ENCODE results near the gene SSUH2. TPM values are rescaled to one million over a fixed set of nuclear protein-coding genes. Genes with fewer than 3 reads are reported as not detected.
"Not testable (repeated sequence)": the region's sequence is repeated elsewhere in the genome, so short reads cannot be mapped to it uniquely, and the experiment has no call there.

The SSUH2 gene
- total and polyA plus RNA-seq, 4 donors, result 0.17 to 2.1 (median 0.24) TPM

GRCh38 chr3:8681349-8681748, 36.8 kb upstream of the SSUH2 start:
- Histone ChIP-seq H3K27ac (ENCODE audit: low read depth in 1 of 2, low read length in 2 of 2) (no peak overlapping the region), H3K27me3 (ENCODE audit: control insufficient read depth in 4 of 4, insufficient read depth in 4 of 4, low read length in 3 of 4) (no peaks in the 10 kb centered on the region), H3K36me3 (ENCODE audit: control insufficient read depth in 4 of 4, insufficient read depth in 3 of 4, low read depth in 1 of 4, low read length in 3 of 4) (no peaks in the 10 kb centered on the region), H3K9me3 (ENCODE audit: control insufficient read depth in 4 of 4, low read length in 3 of 4) (no peaks in the 10 kb centered on the region), H3K9ac (ENCODE audit: low read depth in 1 of 2, low read length in 2 of 2) (no peak overlapping the region), H3K4me1 (ENCODE audit: control insufficient read depth in 4 of 4, insufficient read depth in 4 of 4, low read length in 3 of 4) (peaks cover 0 to 2% (median 0%) of the 10 kb centered on the region in 4 donors), H3K4me3 (ENCODE audit: low read depth in 1 of 3, low read length in 3 of 3) (no peak overlapping the region)
- 86% methylated on average over 22 of the region's 22 CpGs for WGBS
- TF ChIP-seq RXRA (IDR thresholded peaks at IDR 0.05) (no peak), HNF4A (conservative IDR thresholded peaks at IDR 0.05) (no peak), EGR1 (IDR thresholded peaks at IDR 0.05; ENCODE audit: low read depth in 2 of 2) (no peak), FOXA2 (IDR thresholded peaks at IDR 0.05) (no peak), ZBTB33 (IDR thresholded peaks at IDR 0.05) (no peak), HNF4G (IDR thresholded peaks at IDR 0.05) (no peak), REST (IDR thresholded peaks at IDR 0.05) (no peak), RAD21 (IDR thresholded peaks at IDR 0.05) (no peak), TAF1 (conservative IDR thresholded peaks at IDR 0.05) (no peak), YY1 (IDR thresholded peaks at IDR 0.05) (no peak), NR2F2 (IDR thresholded peaks at IDR 0.05) (no peak), GABPA (IDR thresholded peaks at IDR 0.05 in 1 of 2, conservative IDR thresholded peaks at IDR 0.05 in 1 of 2) (no peak), SP1 (IDR thresholded peaks at IDR 0.05) (no peak), JUND (IDR thresholded peaks at IDR 0.05) (no peak), CTCF (IDR thresholded peaks at IDR 0.05; ENCODE audit: low read depth, low read length, missing input control) (no peak), MAX (IDR thresholded peaks at IDR 0.05) (no peak), ATF3 (IDR thresholded peaks at IDR 0.05) (no peak), FOXA1 (IDR thresholded peaks at IDR 0.05) (no peak)
- no peak for DNase-seq (ENCODE audit: low spot score)

GRCh38 chr3:8679817-8680553, 35.4 kb upstream of the SSUH2 start:
- 73% methylated on average over 13 of the region's 13 CpGs for WGBS
- DNase-seq (ENCODE audit: low spot score); H3K9me3 ChIP-seq (ENCODE audit: control insufficient read depth in 4 of 4, low read length in 3 of 4); H3K36me3 ChIP-seq (ENCODE audit: control insufficient read depth in 4 of 4, insufficient read depth in 3 of 4, low read depth in 1 of 4, low read length in 3 of 4); H3K4me3 ChIP-seq (ENCODE audit: low read depth in 1 of 3, low read length in 3 of 3); H3K27ac ChIP-seq (ENCODE audit: low read depth in 1 of 2, low read length in 2 of 2); H3K27me3 ChIP-seq (ENCODE audit: control insufficient read depth in 4 of 4, insufficient read depth in 4 of 4, low read length in 3 of 4); H3K9ac ChIP-seq (ENCODE audit: low read depth in 1 of 2, low read length in 2 of 2); H3K4me1 ChIP-seq (ENCODE audit: control insufficient read depth in 4 of 4, insufficient read depth in 4 of 4, low read length in 3 of 4): not testable (repeated sequence)
